ENCODE data around the gene WNK1. TPM values are rescaled to one million over a fixed set of nuclear protein-coding genes. Genes with fewer than 3 reads are reported as not detected.

WNK1 gene
- total RNA-seq, 4 donors from 2014 or later: 109 to 245 (median 135) TPM

- 77 to 85% methylated on average over 1 to 2 of the region's 2 CpGs for WGBS, 2 donors (ENCODE audit: low coverage in 1 of 2)
These were observed 133.8 kb downstream of the WNK1 start for GRCh38 chr12:886206-886605.

GRCh38 chr12:894226-894625 is 141.8 kb downstream of the WNK1 start:
- no peak for ATAC-seq
- H3K4me3 ChIP-seq: no peak overlapping the region
- no peaks in the 10 kb centered on the region for H3K9me3 ChIP-seq
- TF ChIP-seq POLR2AphosphoS5 (IDR thresholded peaks at IDR 0.05): no peak
- no peak for TF ChIP-seq POLR2A (IDR thresholded peaks at IDR 0.05)
- TF ChIP-seq CTCF (IDR thresholded peaks at IDR 0.05): no peak
- no peak for TF ChIP-seq EP300 (IDR thresholded peaks at IDR 0.05)
- no peaks in the 10 kb centered on the region for H3K27me3 ChIP-seq
- H3K4me1 ChIP-seq: no peaks in the 10 kb centered on the region
- peaks cover 0 to 98% of the 10 kb centered on the region in 2 donors for H3K36me3 ChIP-seq
- no peak overlapping the region for H3K27ac ChIP-seq

More at GRCh38 chr12:886206-886605, 133.8 kb downstream of the WNK1 start:
- Histone ChIP-seq H3K4me1 (no peaks in the 10 kb centered on the region), H3K4me3 (no peak overlapping the region), H3K36me3 (peaks cover 24 to 100% of the 10 kb centered on the region in 2 donors), H3K27ac (no peak overlapping the region), H3K27me3 (no peaks in the 10 kb centered on the region), H3K9me3 (no peaks in the 10 kb centered on the region)
- no peak for ATAC-seq
- TF ChIP-seq CTCF (IDR thresholded peaks at IDR 0.05) (no peak), EP300 (IDR thresholded peaks at IDR 0.05) (no peak), POLR2A (IDR thresholded peaks at IDR 0.05) (no peak), POLR2AphosphoS5 (IDR thresholded peaks at IDR 0.05) (no peak)

- 48 to 64% methylated on average over 4 of the region's 4 CpGs for WGBS, 2 donors (ENCODE audit: low coverage in 1 of 2)
- no peak for ATAC-seq
- Histone ChIP-seq H3K27me3 (no peaks in the 10 kb centered on the region), H3K27ac (no peak overlapping the region), H3K4me3 (no peak overlapping the region), H3K4me1 (no peaks in the 10 kb centered on the region), H3K36me3 (peaks cover 0 to 98% of the 10 kb centered on the region in 2 donors), H3K9me3 (no peaks in the 10 kb centered on the region)
- TF ChIP-seq POLR2AphosphoS5 (IDR thresholded peaks at IDR 0.05) (no peak), POLR2A (IDR thresholded peaks at IDR 0.05) (no peak)
These were observed 143.7 kb downstream of the WNK1 start for GRCh38 chr12:896031-896430.

GRCh38 chr12:897386-897785 is 145.0 kb downstream of the WNK1 start:
- ATAC-seq: no peak
- H3K4me1 ChIP-seq: no peaks in the 10 kb centered on the region
- no peak overlapping the region for H3K4me3 ChIP-seq
- H3K9me3 ChIP-seq: no peaks in the 10 kb centered on the region
- no peaks in the 10 kb centered on the region for H3K27me3 ChIP-seq
- TF ChIP-seq CTCF (IDR thresholded peaks at IDR 0.05) (no peak), POLR2A (IDR thresholded peaks at IDR 0.05) (no peak), POLR2AphosphoS5 (IDR thresholded peaks at IDR 0.05) (no peak), EP300 (IDR thresholded peaks at IDR 0.05) (no peak)
- WGBS, 2 donors (ENCODE audit: low coverage in 1 of 2): 78 to 100% methylated on average over 2 to 4 of the region's 4 CpGs
- no peak overlapping the region for H3K27ac ChIP-seq
- peaks cover 4 to 99% of the 10 kb centered on the region in 2 donors for H3K36me3 ChIP-seq

GRCh38 chr12:902581-902980 is 150.2 kb downstream of the WNK1 start:
- no peaks in the 10 kb centered on the region for H3K4me1 ChIP-seq
- H3K27me3 ChIP-seq: no peaks in the 10 kb centered on the region
- no peaks in the 10 kb centered on the region for H3K9me3 ChIP-seq
- no peak overlapping the region for H3K27ac ChIP-seq
- TF ChIP-seq POLR2AphosphoS5 (IDR thresholded peaks at IDR 0.05): no peak
- TF ChIP-seq POLR2A (IDR thresholded peaks at IDR 0.05): no peak
- H3K4me3 ChIP-seq: no peak overlapping the region
- ATAC-seq: no peak
- H3K36me3 ChIP-seq: peaks cover 7 to 100% of the 10 kb centered on the region in 2 donors
- WGBS, 2 donors (ENCODE audit: low coverage in 1 of 2): 80 to 92% methylated on average over 3 of the region's 3 CpGs

GRCh38 chr12:903055-903454 is 150.7 kb downstream of the WNK1 start:
- no peaks in the 10 kb centered on the region for H3K27me3 ChIP-seq
- no peak for ATAC-seq
- TF ChIP-seq POLR2A (IDR thresholded peaks at IDR 0.05) (no peak), EP300 (IDR thresholded peaks at IDR 0.05) (no peak), POLR2AphosphoS5 (IDR thresholded peaks at IDR 0.05) (no peak), CTCF (IDR thresholded peaks at IDR 0.05) (no peak)
- H3K9me3 ChIP-seq: no peaks in the 10 kb centered on the region
- H3K27ac ChIP-seq: no peak overlapping the region
- no peaks in the 10 kb centered on the region for H3K4me1 ChIP-seq
- H3K4me3 ChIP-seq: no peak overlapping the region
- WGBS, 2 donors (ENCODE audit: low coverage in 1 of 2): 81 to 85% methylated on average over 5 of the region's 5 CpGs
- peaks cover 7 to 100% of the 10 kb centered on the region in 2 donors for H3K36me3 ChIP-seq
